Activated CD8-positive, alpha-beta T cell treated with anti-CD3 and anti-CD28 coated beads for 36 hours (primary cell): Measurements from ENCODE around the gene EFHC2. TPM values are rescaled to one million over a fixed set of nuclear protein-coding genes. Genes with fewer than 3 reads are reported as not detected.

Experiments used
- ATAC-seq: fragments of 200-7000 bp; cut with Tn5 transposase; one replicate; pipeline ENCODE4 v1.10.0; 2021; ENCODE audit warnings: mild to moderate bottlenecking, moderate library complexity
- CTCF ChIA-PET: fragments of 350-600 bp; sonication (Branson Sonifier 250); formaldehyde crosslinking; loops from one replicate; lab custom pipeline; 2021; ENCODE audit warnings: antibody characterized with exemption; lab: Charles Lee
- POLR2A ChIA-PET: fragments of 350-600 bp; sonication (Branson Sonifier 250); formaldehyde crosslinking; loops from one replicate; lab custom pipeline; 2021; ENCODE audit warnings: antibody characterized with exemption; lab: Charles Lee
- DNase-seq: peaks from one replicate; pipeline ENCODE4 v3.0.0-alpha.2; 2020
- H3K27ac Mint-ChIP-seq: one replicate; pipeline ENCODE4 v1.8.0; 2021; ENCODE audit warnings: mild to moderate bottlenecking, mixed read lengths
- H3K27me3 Mint-ChIP-seq: one replicate; pipeline ENCODE4 v1.8.0; 2021; ENCODE audit warnings: mixed read lengths
- H3K36me3 Mint-ChIP-seq: one replicate; pipeline ENCODE4 v1.8.0; 2021; ENCODE audit warnings: low read depth, mixed read lengths
- H3K4me1 Mint-ChIP-seq: one replicate; pipeline ENCODE4 v1.8.0; 2021; ENCODE audit warnings: low read depth, mixed read lengths
- H3K4me3 Mint-ChIP-seq: one replicate; pipeline ENCODE4 v1.8.0; 2021; ENCODE audit warnings: mild to moderate bottlenecking, moderate library complexity, mixed read lengths
- H3K9me3 Mint-ChIP-seq: one replicate; pipeline ENCODE4 v1.8.0; 2021; ENCODE audit warnings: mixed read lengths
- intact Hi-C: fragments of 100-400 bp; cut with micrococcal nuclease; formaldehyde crosslinking; loops from one replicate; pipeline ENCODE4 v1.10.0; 2022
- total RNA-seq, 2 experiments: library from RNA; stranded (reverse); gene quantifications; one replicate each; pipeline ENCODE4 v1.2.3, GENCODE V29; 2021
- TF ChIP-seq, protein P1 (sequence below): fragments of 200-600 bp; IDR thresholded peaks from one replicate; pipeline ENCODE4 v1.8.0; 2022; ENCODE audit warnings: antibody characterized with exemption, mild to moderate bottlenecking

The EFHC2 gene
- total RNA-seq, 2 experiments from 2014 or later, result 0.20 to 0.31 TPM

DNA sequence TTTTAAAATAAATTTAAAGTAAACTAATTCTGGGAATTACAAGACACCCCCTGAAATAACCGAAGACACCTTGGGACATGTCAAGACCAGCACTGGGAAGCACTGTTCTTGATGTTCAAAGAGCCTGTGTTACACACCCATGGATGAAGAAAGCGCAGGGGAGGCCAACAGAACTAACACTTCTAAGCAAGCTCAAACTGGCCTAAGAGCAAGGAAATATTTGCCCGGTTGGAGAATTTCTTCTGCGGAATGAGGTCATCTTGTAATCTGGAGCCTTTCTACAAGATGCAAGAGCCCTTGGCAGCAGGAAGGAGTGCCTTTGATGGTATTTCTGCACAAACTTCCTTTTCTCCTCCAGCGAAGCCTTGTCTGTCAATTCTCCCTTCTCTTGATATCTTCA is 9.3 kb upstream of the EFHC2 start:
- no peaks in the 10 kb centered on the region for H3K36me3 Mint-ChIP-seq
- no peak for ATAC-seq
- TF ChIP-seq, protein P1, sequence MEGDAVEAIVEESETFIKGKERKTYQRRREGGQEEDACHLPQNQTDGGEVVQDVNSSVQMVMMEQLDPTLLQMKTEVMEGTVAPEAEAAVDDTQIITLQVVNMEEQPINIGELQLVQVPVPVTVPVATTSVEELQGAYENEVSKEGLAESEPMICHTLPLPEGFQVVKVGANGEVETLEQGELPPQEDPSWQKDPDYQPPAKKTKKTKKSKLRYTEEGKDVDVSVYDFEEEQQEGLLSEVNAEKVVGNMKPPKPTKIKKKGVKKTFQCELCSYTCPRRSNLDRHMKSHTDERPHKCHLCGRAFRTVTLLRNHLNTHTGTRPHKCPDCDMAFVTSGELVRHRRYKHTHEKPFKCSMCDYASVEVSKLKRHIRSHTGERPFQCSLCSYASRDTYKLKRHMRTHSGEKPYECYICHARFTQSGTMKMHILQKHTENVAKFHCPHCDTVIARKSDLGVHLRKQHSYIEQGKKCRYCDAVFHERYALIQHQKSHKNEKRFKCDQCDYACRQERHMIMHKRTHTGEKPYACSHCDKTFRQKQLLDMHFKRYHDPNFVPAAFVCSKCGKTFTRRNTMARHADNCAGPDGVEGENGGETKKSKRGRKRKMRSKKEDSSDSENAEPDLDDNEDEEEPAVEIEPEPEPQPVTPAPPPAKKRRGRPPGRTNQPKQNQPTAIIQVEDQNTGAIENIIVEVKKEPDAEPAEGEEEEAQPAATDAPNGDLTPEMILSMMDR, result no peak
- POLR2A ChIA-PET, result no interaction called here
- H3K27me3 Mint-ChIP-seq, result no peaks in the 10 kb centered on the region
- H3K9me3 Mint-ChIP-seq, result no peaks in the 10 kb centered on the region
- no peak overlapping the region for H3K27ac Mint-ChIP-seq
- no peak overlapping the region for H3K4me3 Mint-ChIP-seq
- peaks cover 10% of the 10 kb centered on the region for H3K4me1 Mint-ChIP-seq
- intact Hi-C loops, result no loop called here
- CTCF ChIA-PET, result no interaction called here
- no peak for DNase-seq

DNA sequence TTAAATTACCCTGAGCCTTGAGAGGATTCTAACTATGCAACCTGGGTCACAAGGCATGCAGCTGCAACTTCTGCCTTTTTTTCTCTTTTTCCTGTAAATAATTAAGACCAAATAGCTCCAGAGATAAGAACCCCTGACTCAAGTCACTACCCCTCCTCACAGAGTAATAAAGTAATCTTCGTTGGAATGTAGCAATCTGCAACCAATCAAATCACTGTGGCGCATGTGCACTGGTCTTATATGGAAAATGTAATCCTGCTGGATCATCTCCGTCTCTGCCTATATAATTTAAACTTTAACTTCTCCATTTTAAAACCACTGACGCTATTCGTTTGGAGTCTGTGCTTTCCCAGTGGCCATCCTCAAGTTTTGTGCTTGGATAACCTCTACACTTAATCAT is 6.1 kb upstream of the EFHC2 start:
- TF ChIP-seq, protein P1, result no peak
- POLR2A ChIA-PET, result no interaction called here
- intact Hi-C loops, result no loop called here
- CTCF ChIA-PET, result no interaction called here
- no peaks in the 10 kb centered on the region for H3K27me3 Mint-ChIP-seq
- H3K36me3 Mint-ChIP-seq, result no peaks in the 10 kb centered on the region
- H3K9me3 Mint-ChIP-seq, result no peaks in the 10 kb centered on the region
- ATAC-seq (no peak), DNase-seq (no peak)
- no peak overlapping the region for H3K4me3 Mint-ChIP-seq
- no peak overlapping the region for H3K27ac Mint-ChIP-seq
- peaks cover 15% of the 10 kb centered on the region for H3K4me1 Mint-ChIP-seq

DNA sequence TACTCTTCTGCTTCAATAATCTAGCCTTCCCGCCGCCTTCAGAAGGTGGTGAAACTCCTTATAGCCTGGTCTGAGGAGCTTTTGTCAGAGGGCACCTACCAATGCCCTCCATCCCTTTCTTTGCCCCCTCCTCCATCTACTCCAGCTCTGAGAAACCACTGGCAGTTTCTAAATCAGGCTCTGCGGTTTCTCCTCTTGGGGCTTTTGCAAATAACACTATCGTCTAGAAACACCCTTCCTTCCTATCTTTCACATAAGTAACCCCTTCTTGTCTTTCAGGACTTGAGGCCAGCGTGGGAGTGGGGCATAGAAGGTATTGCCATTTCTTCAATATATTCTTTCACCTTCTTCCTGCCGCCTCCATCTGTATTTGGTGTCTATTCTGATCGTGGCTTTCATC is 1.2 kb upstream of the EFHC2 start:
- ChIA-PET POLR2A (no interaction called here), CTCF (no interaction called here)
- Mint-ChIP-seq H3K27ac (peak overlapping the region; percentile 68), H3K4me1 (peaks cover 13% of the 10 kb centered on the region), H3K36me3 (no peaks in the 10 kb centered on the region), H3K27me3 (no peaks in the 10 kb centered on the region), H3K9me3 (no peaks in the 10 kb centered on the region), H3K4me3 (peak overlapping the region; percentile 70)
- intact Hi-C loops, result no loop called here
- peak; percentile 23 for DNase-seq
- TF ChIP-seq, protein P1, result no peak
- ATAC-seq, result peak; percentile 25

DNA sequence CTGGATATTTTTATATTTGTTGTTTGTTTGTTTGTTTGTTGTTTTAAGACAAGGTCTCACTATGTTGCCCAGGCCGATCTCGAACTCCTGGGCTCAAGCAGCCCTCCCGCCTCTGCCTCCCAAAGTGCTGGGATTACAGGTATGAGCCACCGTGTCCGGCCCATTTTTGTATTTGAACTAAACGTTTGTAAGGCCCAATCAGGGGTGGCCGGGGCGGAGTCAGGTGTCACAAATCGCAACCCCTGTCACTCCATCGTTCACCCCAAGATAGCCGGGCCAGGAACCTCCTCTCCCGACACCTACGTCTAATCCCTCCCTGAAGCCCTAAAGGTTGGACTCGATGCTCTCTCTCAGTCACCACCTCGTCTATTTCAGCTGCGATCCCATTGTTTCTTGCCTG is 722 bp upstream of the EFHC2 start:
- Mint-ChIP-seq H3K9me3 (no peaks in the 10 kb centered on the region), H3K27me3 (no peaks in the 10 kb centered on the region), H3K4me1 (peaks cover 13% of the 10 kb centered on the region), H3K4me3 (peak overlapping the region; percentile 70), H3K36me3 (no peaks in the 10 kb centered on the region), H3K27ac (peak overlapping the region; percentile 68)
- intact Hi-C loops, result no loop called here
- ChIA-PET CTCF (no interaction called here), POLR2A (no interaction called here)
- ATAC-seq, result peak; percentile 94
- peak; percentile 77 for DNase-seq
- TF ChIP-seq, protein P1, result no peak

DNA sequence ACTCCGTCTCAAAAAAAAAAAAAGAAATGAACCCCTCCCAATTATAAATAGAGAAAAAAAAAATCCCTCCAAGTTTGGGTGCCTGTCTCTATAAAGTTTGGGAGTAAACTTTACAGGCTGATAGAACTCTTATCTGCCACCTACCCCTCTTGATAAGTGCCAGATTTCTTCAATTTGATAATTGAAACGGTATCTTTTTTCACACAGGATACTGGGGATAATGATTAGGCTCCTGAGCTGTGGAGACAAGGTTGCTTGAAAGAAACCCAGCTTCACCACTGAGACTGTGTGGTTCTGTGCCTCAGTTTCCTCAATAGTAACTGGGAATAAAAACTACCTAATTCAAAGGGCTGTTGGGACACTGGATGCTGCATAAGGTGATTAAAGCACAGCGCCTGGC is 606 bp downstream of the EFHC2 start:
- intact Hi-C loops, result no loop called here
- CTCF ChIA-PET, result no interaction called here
- TF ChIP-seq, protein P1, result no peak
- Mint-ChIP-seq H3K27ac (no peak overlapping the region), H3K36me3 (no peaks in the 10 kb centered on the region), H3K9me3 (no peaks in the 10 kb centered on the region), H3K27me3 (no peaks in the 10 kb centered on the region), H3K4me1 (peaks cover 13% of the 10 kb centered on the region), H3K4me3 (peak overlapping the region; percentile 70)
- POLR2A ChIA-PET, result no interaction called here
- ATAC-seq (no peak), DNase-seq (no peak)
